Activated CD4-positive, alpha-beta T cell treated with anti-CD3 and anti-CD28 coated beads, Interleukin-2, amount 50 U/mL, for 48 hours (primary cell): Measurements from ENCODE around the gene SMYD5.
A peak's percentile ranks its signal among the peaks of the same experiment; 100 is the strongest.
"Not testable (repeated sequence)": the region's sequence is repeated elsewhere in the genome, so short reads cannot be mapped to it uniquely, and the experiment has no call there.

Experiments used
- DNase-seq, 2 experiments: peaks; one replicate each; pipeline ENCODE4 v3.0.0-alpha.2; 2020

Gene SMYD5

DNA sequence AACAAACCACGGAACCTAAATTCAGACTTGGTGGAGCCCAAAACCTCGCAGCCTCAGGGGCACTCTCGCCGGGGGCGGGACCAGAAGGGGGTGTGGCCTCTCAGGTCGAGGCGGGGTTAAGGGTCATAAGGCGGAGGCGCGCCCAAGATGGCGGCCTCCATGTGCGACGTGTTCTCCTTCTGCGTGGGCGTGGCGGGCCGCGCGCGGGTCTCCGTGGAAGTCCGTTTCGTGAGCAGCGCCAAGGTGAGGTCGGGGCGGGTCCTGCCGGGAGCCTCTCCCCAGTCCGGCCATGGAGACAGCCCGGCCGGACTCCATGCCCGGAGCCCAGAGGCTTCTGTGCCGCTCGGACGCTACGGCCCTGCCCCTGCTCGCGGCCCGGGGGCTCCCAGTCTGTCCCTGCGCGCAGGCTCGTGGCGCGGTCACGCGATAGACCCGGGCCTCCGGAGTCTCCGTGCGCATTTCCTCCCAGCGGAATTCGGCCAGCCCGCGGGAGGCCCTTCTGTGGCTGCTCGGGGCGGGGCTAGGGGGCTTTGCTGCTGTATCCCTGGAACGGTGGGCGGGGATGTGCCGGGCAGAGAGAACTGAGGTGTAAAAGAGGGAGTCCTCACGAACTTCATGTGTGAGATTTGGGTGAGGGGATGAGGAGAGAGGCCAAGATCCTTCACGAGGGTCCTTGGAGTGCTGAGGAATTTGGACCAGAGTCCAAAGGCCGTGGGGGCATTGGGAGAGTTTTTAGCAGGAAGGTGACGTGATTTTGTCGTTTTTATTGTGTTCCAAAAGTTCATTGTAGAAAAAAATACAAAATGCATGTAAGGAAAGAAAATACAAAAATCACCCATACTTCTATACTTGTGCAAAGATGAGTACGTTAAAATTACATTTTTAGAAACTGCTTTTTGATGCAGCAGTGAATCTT, at the start of gene SMYD5:
Gene SMYD5 (plus strand): TSS at position 126 of the 916 bp plus-strand sequence. CDS start 22 bp downstream, at position 148.
- DNase-seq: peak; percentile 96 to 97

DNA sequence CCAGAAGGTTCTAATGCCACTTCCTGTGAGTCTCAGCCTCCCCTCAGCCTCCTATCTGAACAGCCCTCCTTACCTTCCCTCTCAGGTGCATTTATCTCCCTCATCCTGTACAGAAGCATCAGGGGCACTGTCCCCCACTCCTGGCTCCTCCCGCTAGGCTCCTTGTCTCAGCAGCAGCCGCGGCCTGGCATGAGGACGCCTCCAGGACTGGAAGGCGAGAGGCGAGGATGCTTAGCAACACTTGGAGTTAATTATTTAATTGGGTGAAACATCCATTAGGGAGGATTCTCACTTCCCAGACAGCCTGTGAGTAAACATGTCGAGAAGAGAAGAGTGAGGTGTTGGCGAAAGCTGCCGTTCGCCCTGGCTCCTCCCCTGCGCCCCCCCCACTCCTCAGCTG, 48.1 kb upstream of the SMYD5 start:
- DNase-seq: not testable (repeated sequence)

DNA sequence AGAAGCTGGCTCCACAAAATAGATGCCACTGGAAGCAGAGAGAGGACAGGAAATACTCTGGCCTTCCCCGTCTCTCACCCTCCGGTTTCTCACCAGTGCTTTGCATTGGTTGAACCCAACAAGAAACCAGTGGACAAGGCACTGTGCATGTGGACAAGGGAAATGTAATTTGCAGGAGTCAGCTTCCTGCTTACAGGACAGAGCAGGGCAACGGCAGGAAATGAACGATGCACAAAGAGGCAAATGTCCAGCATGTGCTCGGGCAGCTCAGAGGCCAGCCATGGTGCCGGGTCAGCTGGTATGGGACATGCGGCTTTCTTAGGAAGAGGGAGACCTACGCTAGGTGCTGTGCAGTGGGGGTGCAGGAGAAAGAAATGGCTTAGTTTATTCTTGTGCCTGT, 47.2 kb upstream of the SMYD5 start:
- DNase-seq: not testable (repeated sequence)

DNA sequence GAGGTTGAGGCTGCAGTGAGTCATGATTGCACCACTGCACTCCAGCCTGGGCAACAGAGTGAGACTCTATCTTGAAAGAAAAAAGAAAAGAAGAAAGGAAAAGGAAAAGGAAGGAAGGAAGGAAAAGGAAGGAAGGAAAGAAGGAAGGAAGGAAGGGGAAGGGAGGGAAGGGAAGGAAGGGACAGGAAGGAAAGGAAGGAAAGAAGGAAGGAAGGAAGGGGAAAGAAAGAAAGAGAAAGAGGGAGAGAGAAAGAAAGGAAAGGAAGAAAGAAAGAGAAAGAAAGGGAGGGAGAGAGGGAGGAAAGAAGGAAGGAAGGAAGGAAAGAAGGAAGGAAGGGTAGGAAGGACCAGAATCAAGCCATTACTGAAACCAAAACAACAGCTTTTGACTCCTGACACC, 45.7 kb upstream of the SMYD5 start:
- DNase-seq: not testable (repeated sequence)

DNA sequence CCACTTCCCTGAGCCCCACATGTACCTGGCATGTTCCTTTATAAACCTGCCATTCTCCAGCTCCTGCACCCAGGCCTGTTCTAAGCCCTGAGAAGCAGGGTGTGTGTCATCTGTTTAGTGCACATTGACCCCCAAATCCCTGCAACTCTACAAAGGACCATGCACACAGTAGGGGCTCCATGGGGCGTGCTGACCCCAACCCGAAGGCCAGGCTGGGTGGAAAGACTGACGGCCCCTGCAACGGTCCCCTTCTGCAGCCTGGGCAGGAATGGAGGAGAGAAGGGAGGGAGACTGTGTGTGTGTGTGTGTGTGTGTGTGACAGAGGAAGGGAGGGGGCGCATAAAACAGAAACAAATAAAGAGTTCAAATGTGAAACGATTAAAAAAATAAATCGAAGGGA, 43.7 kb upstream of the SMYD5 start:
- not testable (repeated sequence) for DNase-seq

DNA sequence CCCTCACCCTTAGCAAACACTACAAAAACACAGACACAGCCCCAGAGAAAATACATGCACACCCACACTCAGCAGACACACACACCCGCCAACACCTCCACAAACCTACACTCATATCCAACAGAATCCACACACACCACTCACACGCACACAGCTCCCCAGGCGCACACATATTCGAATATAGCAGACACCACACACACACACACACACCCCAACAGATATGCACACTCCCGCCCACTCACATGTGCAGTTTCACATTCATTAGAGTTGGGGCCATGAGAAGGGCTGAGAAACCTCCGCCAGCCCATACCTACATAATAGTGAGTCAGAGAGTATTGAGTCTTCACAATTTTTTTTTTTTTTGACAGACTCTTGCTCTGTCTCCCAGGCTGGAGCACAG, 41.1 kb upstream of the SMYD5 start:
- peak; percentile 58 to 63 for DNase-seq

DNA sequence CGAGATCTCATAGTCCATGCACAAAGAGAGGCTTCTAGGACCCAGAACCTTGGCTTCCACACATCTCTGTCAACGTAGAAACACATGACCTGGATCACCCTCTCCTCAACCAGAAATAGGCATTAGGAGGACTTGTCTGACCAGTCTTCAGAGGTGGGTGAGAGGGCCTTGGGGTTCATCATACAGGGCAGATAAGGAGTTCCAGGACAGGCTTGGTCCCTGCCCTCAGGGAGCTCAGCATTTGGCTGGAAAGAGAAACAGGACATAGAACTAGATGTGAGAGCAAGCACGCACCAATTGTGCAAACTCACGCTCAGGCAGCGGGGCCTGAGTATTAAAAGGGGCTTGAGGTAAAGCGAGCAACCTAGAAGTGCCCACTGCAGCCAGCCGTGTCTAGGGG, 40.3 kb upstream of the SMYD5 start:
- no peak for DNase-seq

DNA sequence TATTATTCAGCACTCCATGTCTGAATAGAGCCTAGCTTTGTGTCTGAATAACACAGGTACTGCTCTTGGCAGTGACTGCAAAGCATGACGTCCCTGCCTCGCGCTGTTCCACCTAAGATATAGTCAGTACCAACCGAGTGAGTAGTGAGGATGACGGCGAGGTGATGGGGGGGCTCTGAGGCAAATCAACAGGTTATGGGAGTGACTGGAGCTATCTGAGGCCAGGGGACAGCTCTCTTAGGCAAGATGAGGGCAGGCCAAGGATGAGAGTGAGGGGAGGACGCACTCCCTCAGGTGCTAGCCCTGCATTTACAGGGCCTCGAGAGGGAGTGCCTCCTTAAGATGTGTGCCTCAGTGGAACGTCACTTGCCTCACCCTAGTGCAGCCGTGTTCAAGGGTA, 39.8 kb upstream of the SMYD5 start:
- no peak for DNase-seq

DNA sequence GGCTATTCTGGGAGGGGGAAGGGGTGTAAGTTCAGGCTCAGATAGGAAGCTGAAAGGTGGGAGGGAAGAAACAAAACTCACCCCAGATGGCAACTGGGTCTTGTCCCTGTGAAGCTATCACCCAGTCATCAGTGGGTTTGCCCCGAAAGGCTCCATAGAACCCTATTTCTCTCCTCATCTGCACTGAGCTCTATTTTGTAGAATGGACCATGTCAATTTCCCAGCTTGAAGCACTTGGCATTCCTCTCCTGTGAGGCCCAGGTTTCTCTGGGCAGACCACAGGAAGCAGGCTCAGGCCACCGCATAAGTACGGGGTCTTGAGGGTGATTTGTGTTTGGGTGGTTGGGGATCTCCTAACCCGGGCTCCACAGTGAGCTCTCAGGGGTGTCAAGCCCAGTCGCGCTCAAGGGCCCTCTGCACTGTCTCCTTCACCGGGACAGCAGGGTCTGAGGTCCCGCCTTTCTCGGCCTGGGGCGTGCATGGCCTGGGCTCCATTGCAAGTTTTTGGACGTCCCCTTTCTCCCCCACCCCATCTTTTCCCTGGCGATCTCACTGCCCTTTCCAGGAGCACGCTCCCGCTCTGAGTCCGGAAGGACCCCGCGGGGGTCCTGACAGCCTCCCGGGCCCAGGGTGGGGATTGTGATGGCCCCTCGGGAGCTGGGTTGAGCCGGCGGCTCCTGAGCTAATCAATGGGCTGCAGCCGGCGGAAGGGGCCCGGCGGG, 38.9 kb upstream of the SMYD5 start:
- no peak for DNase-seq

DNA sequence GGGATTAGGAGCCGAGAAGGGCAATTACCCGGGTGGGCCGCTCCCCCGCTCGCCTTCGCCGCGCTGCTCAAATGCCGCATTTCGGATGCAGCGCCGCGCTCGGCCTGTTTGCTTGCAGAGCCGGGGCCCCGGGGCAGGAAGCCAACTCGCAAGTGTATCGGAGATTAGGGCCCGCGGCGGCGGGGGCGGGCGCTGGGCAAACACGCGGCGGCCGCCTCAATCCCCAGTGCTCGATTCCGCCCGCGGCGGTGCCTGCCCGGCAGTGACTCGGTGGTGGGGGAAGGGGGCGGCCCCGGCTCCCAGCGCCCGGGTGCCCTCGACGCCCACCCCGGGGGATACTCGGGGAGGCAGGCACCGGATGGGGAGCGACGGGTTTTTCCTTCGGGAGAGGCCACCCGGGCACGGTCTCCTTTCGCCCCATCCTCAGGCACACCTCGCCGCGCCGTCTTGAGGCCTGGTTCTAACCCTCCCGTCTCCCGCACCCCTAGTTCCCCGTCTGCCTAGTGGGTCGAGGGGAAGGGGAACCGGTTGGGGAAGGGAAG, 38.3 kb upstream of the SMYD5 start:
- DNase-seq: peak; percentile 72 to 80

DNA sequence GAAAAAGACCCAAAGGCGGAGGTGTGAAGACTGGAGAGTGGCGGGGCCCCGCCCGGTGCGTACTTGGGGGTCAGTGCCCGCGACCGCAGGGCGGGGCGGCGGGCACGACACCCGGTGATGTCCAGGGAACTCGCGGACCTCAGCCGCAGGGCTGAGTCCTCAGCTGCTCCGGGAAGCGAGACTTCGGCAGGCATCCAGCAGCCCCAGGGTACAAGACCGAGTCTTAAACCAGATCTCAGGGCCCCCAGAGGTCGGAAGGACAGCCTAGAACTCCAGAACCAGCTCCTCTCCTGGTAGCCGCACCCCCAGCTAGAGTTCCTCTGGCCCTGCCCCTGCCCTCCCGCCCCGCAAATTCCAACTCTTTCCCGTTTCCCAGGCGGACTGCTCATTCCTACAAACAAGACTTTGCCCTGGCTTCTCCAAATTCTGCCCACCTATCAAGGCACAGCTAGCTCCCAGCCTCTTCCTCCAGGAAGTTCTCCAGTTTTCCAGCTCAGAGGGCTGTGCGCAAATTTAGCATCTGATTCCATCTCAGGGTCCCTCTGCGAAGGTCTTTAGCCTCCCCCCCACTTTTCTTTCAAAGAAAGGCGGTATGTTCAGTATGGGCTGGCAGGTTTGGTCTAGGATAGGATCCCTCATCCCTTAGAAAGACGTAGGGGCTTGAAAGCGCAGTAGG, 37.7 kb upstream of the SMYD5 start:
- DNase-seq: peak in 1 of 2 experiments; percentile 32

DNA sequence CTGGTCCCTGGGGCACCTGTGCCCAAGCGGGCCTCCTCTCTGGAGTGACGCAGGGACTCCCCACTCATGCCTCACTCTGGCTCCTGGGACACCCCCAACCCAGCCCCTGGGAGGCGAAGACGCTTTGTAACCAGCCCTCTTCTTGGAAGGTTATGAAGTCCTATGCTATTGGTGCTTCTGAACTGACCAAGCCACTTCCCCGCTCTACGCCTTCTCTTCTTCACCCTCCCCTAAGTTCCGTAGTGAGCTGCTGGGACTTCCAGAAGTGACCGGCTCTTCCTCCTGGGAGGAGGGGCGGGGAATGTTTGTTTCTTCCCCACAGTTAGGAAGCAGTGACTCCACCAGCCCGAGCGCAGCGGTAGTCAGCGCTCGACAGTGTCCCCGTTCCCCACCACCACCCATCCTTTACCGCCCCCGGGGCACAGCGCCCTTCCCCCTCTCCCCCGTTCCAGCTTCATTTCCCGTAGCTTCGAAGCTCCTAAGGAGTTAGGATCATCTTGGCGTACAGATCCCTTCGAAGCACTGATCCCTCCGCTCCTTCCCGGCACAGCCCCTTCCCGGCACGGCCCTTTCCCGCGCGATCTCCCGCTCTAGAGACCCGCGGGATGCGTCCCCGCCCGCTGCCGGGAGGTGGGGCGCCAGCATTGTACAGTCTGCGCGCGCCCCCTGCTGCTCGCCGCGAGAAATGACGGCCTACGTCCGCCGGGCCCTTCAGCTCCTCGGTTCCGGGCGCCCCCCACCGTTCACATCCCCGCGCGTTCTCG, 37.0 kb upstream of the SMYD5 start:
- DNase-seq: peak; percentile 91 to 92

DNA sequence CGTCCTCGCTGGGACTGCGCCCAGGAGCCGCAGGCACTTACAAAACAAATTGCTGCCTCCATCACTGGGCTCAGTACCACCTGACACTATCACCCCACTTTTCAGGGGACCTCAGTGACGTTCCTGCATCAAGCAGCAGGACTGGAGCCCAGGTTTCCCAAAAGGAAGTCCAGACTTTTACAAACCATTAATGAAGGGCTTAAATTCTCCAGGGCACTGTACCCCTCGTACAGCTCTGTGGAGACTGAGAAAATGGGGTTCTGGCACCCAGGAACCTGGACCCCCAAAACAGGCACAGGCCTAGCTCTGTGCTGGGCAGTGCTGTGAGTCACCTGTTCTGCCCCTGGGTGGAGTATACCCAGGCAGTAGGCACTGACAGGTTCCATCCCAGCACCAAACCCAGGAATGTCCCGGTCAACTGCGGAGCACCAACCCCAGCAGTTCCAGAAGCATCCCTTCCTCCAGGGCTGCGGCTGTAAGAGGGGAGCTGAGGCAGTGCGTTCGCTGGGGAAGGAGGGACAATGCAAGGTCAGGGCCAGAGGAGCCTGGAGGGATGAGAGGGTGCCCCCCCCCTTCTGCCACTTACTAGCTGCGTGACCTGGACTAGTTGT, 36.3 kb upstream of the SMYD5 start:
- no peak for DNase-seq

DNA sequence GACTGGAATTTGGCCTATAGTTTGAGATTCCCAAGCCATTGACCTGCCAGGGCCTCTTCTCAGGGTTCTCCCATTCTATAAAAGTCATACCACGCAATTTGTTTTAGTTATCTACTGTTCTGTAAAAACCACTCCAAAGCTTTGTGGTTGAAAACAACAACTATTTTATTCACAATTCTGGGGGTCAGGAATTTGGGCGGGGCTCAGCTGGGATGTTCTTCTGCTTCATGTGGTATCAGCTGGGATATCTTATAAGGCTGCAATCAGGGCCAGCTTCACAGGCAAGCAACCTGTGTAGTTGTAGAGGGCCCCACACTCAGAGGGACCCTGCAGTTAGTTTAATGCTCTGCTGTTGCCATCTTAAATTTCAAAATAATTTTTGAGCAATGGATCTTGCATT, 28.1 kb upstream of the SMYD5 start:
- DNase-seq: no peak

DNA sequence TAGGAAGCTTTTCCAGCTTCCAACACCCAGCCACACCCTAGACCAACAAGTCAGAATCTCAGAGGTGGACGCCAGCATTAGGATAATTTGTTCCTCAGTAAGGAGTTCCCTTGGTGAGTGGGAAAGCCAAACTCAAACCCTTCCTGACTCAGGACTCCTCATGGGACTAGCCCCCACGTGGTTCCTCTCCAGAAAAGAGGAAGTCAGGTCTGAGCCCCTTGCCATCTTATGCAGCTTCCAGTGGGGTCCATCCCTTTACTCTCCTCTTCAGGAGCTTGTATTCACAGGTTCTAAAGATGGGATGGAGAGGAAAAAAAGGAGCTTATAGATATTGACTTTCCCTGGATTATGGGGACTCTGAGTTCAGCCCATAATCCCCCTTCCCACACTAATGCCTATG, 26.5 kb upstream of the SMYD5 start:
- DNase-seq: no peak

DNA sequence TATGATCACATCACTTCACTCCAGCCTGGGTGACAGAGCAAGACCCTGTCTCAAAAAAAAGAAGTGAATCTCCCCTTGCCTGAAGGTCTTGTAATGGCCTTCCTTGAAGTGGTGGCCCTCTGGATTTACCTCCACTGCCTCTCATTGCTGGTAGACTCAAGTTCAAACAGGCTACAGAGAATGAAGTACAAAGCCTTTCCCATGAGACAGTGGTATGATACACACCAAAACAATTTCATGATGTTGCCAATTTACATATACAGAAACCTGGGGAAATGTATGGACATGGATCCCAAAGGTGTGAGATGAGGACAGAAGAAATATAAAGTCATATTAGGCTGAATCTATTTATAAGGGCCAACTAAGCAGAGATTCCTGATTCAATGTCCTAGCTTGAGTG, 16.5 kb upstream of the SMYD5 start:
- no peak for DNase-seq

DNA sequence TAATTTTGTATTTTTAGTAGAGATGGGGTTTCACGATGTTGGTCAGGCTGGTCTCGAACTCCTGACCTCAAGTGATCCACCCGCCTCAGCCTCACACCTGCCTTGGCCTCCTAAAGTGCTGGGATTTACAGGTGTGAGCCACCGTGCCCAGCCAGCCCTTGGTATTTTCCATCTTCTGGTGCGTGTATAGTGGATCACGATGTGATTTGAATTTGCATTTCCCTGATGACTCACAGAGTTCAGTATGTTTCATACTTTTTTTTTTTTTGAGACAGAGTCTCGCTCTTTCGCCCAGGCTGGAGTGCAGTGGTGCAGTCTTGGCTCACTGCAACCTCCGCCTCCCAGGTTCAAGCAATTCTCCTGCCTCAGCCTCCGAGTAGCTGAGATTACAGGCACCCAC, 13.8 kb upstream of the SMYD5 start:
- DNase-seq: not testable (repeated sequence)

DNA sequence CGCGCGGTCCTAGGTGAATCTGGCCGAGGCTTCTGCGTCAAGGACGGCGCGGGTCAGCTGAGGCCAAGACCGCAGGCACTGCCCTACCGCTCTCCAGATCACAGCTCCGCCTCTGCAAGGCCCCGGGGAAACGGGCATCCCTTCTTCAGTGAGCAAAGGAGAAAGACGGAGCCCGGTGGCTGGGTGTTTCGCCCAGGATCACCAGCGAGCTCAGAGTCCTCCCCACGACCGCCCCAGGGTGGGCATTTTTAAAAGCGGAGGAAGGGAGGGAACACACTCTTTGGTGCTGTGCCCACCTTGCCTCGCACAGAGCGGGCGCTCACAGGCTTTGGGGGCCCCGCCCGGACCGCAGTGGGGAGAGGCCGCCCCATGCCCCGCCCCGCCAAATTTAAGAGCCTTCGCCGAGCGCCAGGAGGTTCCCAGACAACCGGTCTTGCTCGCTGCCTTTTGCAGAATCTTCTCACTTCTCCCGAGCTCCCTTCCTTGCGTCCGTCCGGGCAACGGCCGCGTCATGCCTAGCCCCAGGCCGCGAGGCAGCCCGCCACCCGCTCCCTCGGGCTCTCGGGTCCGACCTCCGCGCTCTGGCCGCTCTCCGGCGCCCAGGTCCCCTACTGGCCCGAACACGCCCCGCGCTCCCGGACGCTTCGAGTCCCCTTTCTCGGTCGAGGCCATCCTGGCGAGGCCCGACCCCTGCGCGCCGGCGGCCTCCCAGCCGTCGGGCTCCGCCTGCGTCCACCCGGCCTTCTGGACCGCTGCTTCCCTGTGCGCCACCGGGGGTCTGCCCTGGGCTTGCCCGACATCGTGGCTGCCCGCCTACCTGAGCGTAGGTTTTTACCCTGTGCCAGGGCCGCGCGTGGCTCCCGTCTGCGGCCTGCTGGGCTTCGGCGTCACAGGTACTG, 11.6 kb upstream of the SMYD5 start, which contains the start of gene NOTO:
Gene NOTO (plus strand): TSS at position 419 of the 899 bp plus-strand sequence. CDS start 93 bp downstream, at position 512.
- peak in 1 of 2 experiments; percentile 19 for DNase-seq

DNA sequence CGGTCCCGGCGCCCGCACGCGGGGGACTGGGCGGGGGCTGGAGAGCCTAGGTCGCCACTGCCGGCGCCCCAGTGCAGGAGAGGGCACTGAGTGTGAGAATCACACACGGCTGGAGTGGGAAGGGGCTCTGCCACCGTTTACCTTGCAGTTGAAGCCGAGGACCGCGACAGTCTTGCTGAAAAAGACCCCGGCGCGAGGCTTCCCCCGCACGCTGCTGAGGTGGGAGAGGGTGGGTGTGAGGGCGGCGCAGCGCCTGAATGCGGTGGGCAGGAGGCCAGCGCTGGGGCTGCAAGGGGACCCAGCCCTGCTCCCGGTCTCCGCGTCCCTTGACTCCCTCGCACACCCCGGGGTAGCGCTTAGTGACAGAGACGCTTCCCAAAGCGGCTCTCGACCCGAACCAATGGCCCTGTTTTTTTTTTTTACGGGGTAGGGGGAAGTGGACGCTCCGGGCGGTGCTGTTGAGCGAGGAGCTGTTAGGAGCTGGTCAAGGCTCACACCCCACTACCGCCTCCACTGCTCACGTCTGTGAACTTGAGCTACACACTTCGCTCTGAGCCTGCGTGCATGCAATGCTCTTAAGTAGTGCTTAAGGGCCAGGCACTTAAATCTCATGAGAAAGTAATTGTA, 10.9 kb upstream of the SMYD5 start:
- no peak for DNase-seq

DNA sequence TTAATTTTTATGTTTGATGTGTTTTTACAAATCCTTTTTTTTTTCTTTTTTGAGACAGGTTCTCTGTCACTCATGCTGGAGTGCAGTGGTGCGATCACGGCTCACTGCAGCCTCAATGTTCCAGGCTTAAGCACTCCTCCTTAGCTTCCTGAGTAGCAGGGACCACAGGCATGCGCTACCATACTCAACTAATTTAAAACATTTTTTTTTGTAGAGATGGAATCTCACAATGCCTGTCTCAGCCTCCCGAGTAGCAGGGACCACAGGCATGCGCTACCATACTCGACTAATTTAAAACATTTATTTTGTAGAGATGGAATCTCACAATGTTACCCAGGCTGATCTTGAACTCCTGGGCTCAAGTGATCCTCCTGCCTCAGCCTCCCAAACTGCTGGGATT, 8.4 kb upstream of the SMYD5 start:
- no peak for DNase-seq
